HL-60 (cell line): Measurements from ENCODE around the gene RBM5.

Experiments used
- DNase-seq, 2 experiments: peaks; one replicate each; pipeline ENCODE4 v3.0.0-alpha.2; 2010 to 2020; ENCODE audit warnings: low read depth in 1 of 2, low spot score in 1 of 2
- H3K27ac ChIP-seq: fragments of 250-450 bp; sonication (Bioruptor Pico); replicated peaks from 2 replicates; pipeline ENCODE4 v1.5.1; 2020; ENCODE audit warnings: mild to moderate bottlenecking, moderate library complexity
- H3K27me3 ChIP-seq: fragments of 250-450 bp; sonication (Bioruptor Pico); 2 replicates; pipeline ENCODE4 v1.5.1; 2021; ENCODE audit warnings: mild to moderate bottlenecking, moderate library complexity; ENCODE audit not compliant: insufficient read depth, poor library complexity, severe bottlenecking
- H3K4me3 ChIP-seq: replicated peaks from 2 replicates; pipeline ENCODE4 v1.5.1; 2011; ENCODE audit warnings: mild to moderate bottlenecking, control low read depth, low read length; ENCODE audit not compliant: insufficient read depth
- GABPA ChIP-seq: IDR thresholded peaks from 2 replicates; pipeline ENCODE4 v1.6.1; 2012; ENCODE audit warnings: low read depth
- POLR2AphosphoS5 ChIP-seq: IDR thresholded peaks from 2 replicates; pipeline ENCODE4 v1.6.1; 2012; ENCODE audit warnings: low read depth
- SPI1 ChIP-seq: IDR thresholded peaks from 2 replicates; pipeline ENCODE4 v1.6.1; 2012; ENCODE audit warnings: low read depth, mild to moderate bottlenecking, borderline replicate concordance
- TF ChIP-seq, protein P1 (sequence below): IDR thresholded peaks from 2 replicates; pipeline ENCODE4 v1.6.1; 2012; ENCODE audit warnings: low read depth; ENCODE audit not compliant: insufficient replicate concordance
- TF ChIP-seq, protein P2 (sequence below): IDR thresholded peaks from one replicate; pipeline ENCODE4 v1.5.1; 2011; ENCODE audit warnings: low read length, control low read depth, inconsistent platforms; ENCODE audit not compliant: insufficient read depth

Gene RBM5

DNA sequence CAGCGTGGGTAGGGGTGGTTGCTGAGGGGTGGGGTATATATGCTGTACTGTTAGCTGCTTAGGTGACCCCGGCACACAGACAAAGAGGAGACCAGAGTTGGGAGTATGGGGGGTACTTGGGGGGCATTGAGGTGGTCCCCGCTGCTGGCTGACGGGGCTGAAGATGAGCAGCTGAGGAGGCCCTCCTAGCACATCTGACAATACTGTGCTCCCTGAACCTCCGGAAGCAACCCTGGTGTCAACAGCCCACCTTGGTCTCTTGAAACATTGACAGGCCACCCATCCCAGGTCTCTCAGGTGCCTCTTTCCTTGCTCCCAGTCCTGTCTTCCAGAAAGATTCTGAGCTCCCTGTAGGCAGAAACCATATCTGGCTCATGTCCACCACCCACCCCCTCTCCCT lies 47.2 kb downstream of the RBM5 start:
- no peak overlapping the region for H3K4me3 ChIP-seq
- no peak for DNase-seq
- TF ChIP-seq GABPA (no peak), POLR2AphosphoS5 (no peak), SPI1 (no peak)
- TF ChIP-seq, protein P1, sequence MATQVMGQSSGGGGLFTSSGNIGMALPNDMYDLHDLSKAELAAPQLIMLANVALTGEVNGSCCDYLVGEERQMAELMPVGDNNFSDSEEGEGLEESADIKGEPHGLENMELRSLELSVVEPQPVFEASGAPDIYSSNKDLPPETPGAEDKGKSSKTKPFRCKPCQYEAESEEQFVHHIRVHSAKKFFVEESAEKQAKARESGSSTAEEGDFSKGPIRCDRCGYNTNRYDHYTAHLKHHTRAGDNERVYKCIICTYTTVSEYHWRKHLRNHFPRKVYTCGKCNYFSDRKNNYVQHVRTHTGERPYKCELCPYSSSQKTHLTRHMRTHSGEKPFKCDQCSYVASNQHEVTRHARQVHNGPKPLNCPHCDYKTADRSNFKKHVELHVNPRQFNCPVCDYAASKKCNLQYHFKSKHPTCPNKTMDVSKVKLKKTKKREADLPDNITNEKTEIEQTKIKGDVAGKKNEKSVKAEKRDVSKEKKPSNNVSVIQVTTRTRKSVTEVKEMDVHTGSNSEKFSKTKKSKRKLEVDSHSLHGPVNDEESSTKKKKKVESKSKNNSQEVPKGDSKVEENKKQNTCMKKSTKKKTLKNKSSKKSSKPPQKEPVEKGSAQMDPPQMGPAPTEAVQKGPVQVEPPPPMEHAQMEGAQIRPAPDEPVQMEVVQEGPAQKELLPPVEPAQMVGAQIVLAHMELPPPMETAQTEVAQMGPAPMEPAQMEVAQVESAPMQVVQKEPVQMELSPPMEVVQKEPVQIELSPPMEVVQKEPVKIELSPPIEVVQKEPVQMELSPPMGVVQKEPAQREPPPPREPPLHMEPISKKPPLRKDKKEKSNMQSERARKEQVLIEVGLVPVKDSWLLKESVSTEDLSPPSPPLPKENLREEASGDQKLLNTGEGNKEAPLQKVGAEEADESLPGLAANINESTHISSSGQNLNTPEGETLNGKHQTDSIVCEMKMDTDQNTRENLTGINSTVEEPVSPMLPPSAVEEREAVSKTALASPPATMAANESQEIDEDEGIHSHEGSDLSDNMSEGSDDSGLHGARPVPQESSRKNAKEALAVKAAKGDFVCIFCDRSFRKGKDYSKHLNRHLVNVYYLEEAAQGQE: no peak
- TF ChIP-seq, protein P2, sequence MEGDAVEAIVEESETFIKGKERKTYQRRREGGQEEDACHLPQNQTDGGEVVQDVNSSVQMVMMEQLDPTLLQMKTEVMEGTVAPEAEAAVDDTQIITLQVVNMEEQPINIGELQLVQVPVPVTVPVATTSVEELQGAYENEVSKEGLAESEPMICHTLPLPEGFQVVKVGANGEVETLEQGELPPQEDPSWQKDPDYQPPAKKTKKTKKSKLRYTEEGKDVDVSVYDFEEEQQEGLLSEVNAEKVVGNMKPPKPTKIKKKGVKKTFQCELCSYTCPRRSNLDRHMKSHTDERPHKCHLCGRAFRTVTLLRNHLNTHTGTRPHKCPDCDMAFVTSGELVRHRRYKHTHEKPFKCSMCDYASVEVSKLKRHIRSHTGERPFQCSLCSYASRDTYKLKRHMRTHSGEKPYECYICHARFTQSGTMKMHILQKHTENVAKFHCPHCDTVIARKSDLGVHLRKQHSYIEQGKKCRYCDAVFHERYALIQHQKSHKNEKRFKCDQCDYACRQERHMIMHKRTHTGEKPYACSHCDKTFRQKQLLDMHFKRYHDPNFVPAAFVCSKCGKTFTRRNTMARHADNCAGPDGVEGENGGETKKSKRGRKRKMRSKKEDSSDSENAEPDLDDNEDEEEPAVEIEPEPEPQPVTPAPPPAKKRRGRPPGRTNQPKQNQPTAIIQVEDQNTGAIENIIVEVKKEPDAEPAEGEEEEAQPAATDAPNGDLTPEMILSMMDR: no peak
- H3K27ac ChIP-seq: no peak overlapping the region
- no peaks in the 10 kb centered on the region for H3K27me3 ChIP-seq

DNA sequence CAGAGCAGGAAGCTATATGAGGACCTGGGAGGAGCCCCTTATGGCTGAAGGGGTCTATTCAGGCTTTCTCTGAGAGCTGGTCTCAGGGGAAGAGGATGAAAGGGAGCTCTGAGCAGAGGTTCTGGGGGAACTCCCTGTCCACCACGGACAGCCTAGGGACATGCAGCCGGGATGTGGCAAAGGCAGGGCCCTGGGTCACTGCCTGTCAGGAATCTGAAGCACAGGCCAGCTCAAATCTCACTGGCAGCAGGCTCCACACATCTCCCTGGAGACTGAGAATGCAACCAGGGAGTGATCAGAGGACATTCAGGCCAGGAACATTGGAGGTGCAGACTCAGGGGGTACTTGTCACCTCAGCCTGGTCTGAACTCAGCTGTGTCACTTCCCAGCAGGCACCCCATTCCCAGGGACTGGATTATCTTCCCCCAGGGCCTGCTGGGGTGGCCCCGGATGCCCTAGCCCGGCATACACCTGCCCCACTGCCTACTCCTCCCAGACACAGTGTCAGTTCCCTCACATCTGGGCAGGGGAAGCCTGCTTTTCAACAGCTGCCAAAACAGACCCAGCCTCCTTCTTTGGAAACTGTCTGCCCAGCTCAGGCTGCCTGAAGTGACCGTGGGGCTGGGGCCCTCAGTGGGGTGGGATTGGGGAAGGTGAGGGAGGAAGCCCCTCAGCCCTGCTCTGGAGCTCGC lies 48.1 kb downstream of the RBM5 start:
- TF ChIP-seq GABPA (no peak), SPI1 (no peak), POLR2AphosphoS5 (no peak)
- TF ChIP-seq, protein P1: no peak
- TF ChIP-seq, protein P2: no peak

DNA sequence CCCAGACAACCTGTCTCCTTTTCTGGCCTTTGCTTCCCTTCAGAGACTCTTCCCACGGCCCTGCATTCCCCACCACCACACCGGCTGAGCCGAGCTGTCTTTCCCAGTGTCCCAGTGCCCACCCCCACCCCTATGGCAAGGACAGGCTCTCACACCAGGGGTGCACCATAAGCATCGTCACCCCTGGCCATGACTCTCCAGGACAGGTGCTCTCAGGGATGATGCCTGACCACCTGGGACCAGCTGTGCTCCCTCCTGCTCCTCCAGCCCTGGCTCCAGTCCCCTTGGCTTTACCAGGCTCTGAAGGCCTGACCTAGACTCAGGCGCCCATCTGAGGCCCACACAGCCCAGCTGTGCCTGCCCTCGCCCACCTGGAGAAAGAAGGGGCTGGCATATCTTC lies 48.8 kb downstream of the RBM5 start:
- DNase-seq: no peak
- TF ChIP-seq, protein P1: no peak
- TF ChIP-seq SPI1 (no peak), POLR2AphosphoS5 (no peak), GABPA (no peak)
- TF ChIP-seq, protein P2: no peak
- H3K27ac ChIP-seq: no peak overlapping the region
- no peaks in the 10 kb centered on the region for H3K27me3 ChIP-seq
- no peak overlapping the region for H3K4me3 ChIP-seq

More for the DNA sequence above, 48.1 kb downstream of the RBM5 start:
- Histone ChIP-seq H3K27ac (no peak overlapping the region), H3K27me3 (no peaks in the 10 kb centered on the region), H3K4me3 (no peak overlapping the region)
- no peak for DNase-seq
